Stimulated activated CD4-positive, alpha-beta T cell treated with anti-CD3 and anti-CD28 coated beads, TNF-alpha, amount 100 ng/mL, for 1 hour (primary cell): ENCODE data around the gene FNDC11.
"Not testable (repeated sequence)": the region's sequence is repeated elsewhere in the genome, so short reads cannot be mapped to it uniquely, and the experiment has no call there.

Experiments used
- DNase-seq, 3 donors: peaks; one replicate each; pipeline ENCODE4 v3.0.0-alpha.2; 2020; ENCODE audit warnings: low read depth in 3 of 3, low spot score in 1 of 3

FNDC11 gene

GRCh38 chr20:63566395-63567135, 12.6 kb downstream of the FNDC11 start:
- DNase-seq = no peak

GRCh38 chr20:63567136-63567385, 13.1 kb downstream of the FNDC11 start:
- DNase-seq = no peak

GRCh38 chr20:63567386-63568169, 13.6 kb downstream of the FNDC11 start:
- no peak for DNase-seq

- DNase-seq = no peak
Measured at GRCh38 chr20:63568170-63568981, 14.4 kb downstream of the FNDC11 start.

GRCh38 chr20:63568986-63569949, 15.3 kb downstream of the FNDC11 start:
- DNase-seq = no peak

- no peak for DNase-seq
Measured at GRCh38 chr20:63570281-63571086, 16.5 kb downstream of the FNDC11 start.

GRCh38 chr20:63571087-63571478, 17.1 kb downstream of the FNDC11 start:
- not testable (repeated sequence) for DNase-seq

- no peak for DNase-seq
Measured at GRCh38 chr20:63572071-63572787, 18.3 kb downstream of the FNDC11 start.

- no peak for DNase-seq
Measured at GRCh38 chr20:63572788-63573646, 19.1 kb downstream of the FNDC11 start.

GRCh38 chr20:63573647-63574131, 19.7 kb downstream of the FNDC11 start:
- DNase-seq = no peak

- DNase-seq = peak in 2 of 3 donors; percentile 28 to 44
Measured at GRCh38 chr20:63574156-63574828, 20.3 kb downstream of the FNDC11 start, which contains the start of gene HELZ2. Gene HELZ2 (minus strand): TSS chr20:63574239. CDS start chr20:63572385, 1,854 bp downstream.

GRCh38 chr20:63574829-63575743, 21.1 kb downstream of the FNDC11 start:
- DNase-seq = no peak

GRCh38 chr20:63576311-63576710, 22.4 kb downstream of the FNDC11 start:
- DNase-seq = no peak

- DNase-seq = no peak
Measured at GRCh38 chr20:63577317-63577894, 23.4 kb downstream of the FNDC11 start.

- DNase-seq = no peak
Measured at GRCh38 chr20:63578224-63579016, 24.5 kb downstream of the FNDC11 start.
